Measurements from ENCODE around the gene LMBR1.
"Not testable (repeated sequence)": the region's sequence is repeated elsewhere in the genome, so short reads cannot be mapped to it uniquely, and the experiment has no call there.

Gene LMBR1

GRCh38 chr7:156892821-156893706 is at the start of gene LMBR1:
Gene LMBR1, minus strand, starts transcription at chr7:156893183. Its CDS starts 190 bp downstream, at chr7:156892993.
- intact Hi-C loops (cut with DNase I; ENCODE audit: low total_unique reads) = loop anchor here (10.0 kb wide), 1 partner anchor 242 kb away; the partner anchor contains the start of gene UBE3C
- H3K27ac ChIP-seq = peak within 1 kb of the TSS; percentile 81 to 84

GRCh38 chr7:156942708-156943090 is 49.7 kb upstream of the LMBR1 start:
- H3K36me3 ChIP-seq = no peaks in the 10 kb centered on the region
- intact Hi-C loops (cut with DNase I; ENCODE audit: low total_unique reads) = no loop called here
- H3K4me3 ChIP-seq = no peak overlapping the region
- H3K4me1 ChIP-seq = peaks cover 0 to 7% (median 0%) of the 10 kb centered on the region in 4 donors
- H3K9me3 ChIP-seq = no peaks in the 10 kb centered on the region
- TF ChIP-seq CTCF (IDR thresholded peaks at IDR 0.05) = no peak
- no peak for DNase-seq
- peaks cover 0 to 29% of the 10 kb centered on the region in 2 donors for H3K27me3 ChIP-seq
- H3K27ac ChIP-seq = no peak overlapping the region

More at GRCh38 chr7:156892821-156893706, at the start of gene LMBR1:
- Histone ChIP-seq H3K27me3 (no peaks in the 10 kb centered on the region), H3K4me1 (peaks cover 0 to 20% (median 11%) of the 10 kb centered on the region in 4 donors), H3K9me3 (no peaks in the 10 kb centered on the region), H3K36me3 (no peaks in the 10 kb centered on the region), H3K4me3 (peak within 1 kb of the TSS; percentile 68 to 96)
- TF ChIP-seq CTCF (IDR thresholded peaks at IDR 0.05) = peak; percentile 72 to 82
- DNase-seq = peak; percentile 91 to 97

GRCh38 chr7:156941393-156942182 is 48.6 kb upstream of the LMBR1 start:
- H3K9me3 ChIP-seq = no peaks in the 10 kb centered on the region
- peaks cover 0 to 7% (median 0%) of the 10 kb centered on the region in 4 donors for H3K4me1 ChIP-seq
- intact Hi-C loops (cut with DNase I; ENCODE audit: low total_unique reads) = no loop called here
- no peak for TF ChIP-seq CTCF (IDR thresholded peaks at IDR 0.05)
- H3K4me3 ChIP-seq = no peak overlapping the region
- H3K27ac ChIP-seq = no peak overlapping the region
- peaks cover 0 to 29% of the 10 kb centered on the region in 2 donors for H3K27me3 ChIP-seq
- DNase-seq = no peak
- H3K36me3 ChIP-seq = no peaks in the 10 kb centered on the region

GRCh38 chr7:156940421-156941122 is 47.6 kb upstream of the LMBR1 start:
- Histone ChIP-seq H3K36me3 (no peaks in the 10 kb centered on the region), H3K4me1 (peaks cover 0 to 7% (median 0%) of the 10 kb centered on the region in 4 donors), H3K27ac (no peak overlapping the region), H3K9me3 (no peaks in the 10 kb centered on the region), H3K4me3 (no peak overlapping the region), H3K27me3 (peaks cover 0 to 30% of the 10 kb centered on the region in 2 donors)
- no peak for DNase-seq
- intact Hi-C loops (cut with DNase I; ENCODE audit: low total_unique reads) = no loop called here
- TF ChIP-seq CTCF (IDR thresholded peaks at IDR 0.05) = no peak

GRCh38 chr7:156936766-156937165 is 43.8 kb upstream of the LMBR1 start:
- intact Hi-C loops (cut with DNase I; ENCODE audit: low total_unique reads); H3K36me3 ChIP-seq; H3K4me1 ChIP-seq; H3K27ac ChIP-seq; H3K9me3 ChIP-seq; DNase-seq; H3K4me3 ChIP-seq: not testable (repeated sequence)
- H3K27me3 ChIP-seq = peaks cover 0 to 18% of the 10 kb centered on the region in 2 donors
